Sigmoid colon (tissue), 4 donors: ENCODE results near the gene MBP.

Experiments
- POLR2A ChIP-seq, 2 donors: fragments of 450-650 bp; IDR thresholded peaks; one replicate each; pipeline ENCODE4 v1.6.1; 2016; ENCODE audit warnings: antibody characterized with exemption in 2 of 2, mild to moderate bottlenecking in 2 of 2, moderate library complexity in 2 of 2
- POLR2AphosphoS5 ChIP-seq, 4 donors: sonication (generic); formaldehyde crosslinking; IDR thresholded peaks; one replicate each; pipeline ENCODE4 v1.6.1; 2017; ENCODE audit warnings: antibody characterized with exemption in 4 of 4
- TF ChIP-seq, protein P1 (sequence below), 4 experiments: fragments of 450-650 bp in 3 of 4; fragments of 200-600 bp in 1 of 4; IDR thresholded peaks; one replicate each; pipeline ENCODE4 v1.5.1; 2016 to 2019; ENCODE audit warnings: antibody characterized with exemption in 4 of 4, mild to moderate bottlenecking in 3 of 4, moderate library complexity in 2 of 4

DNA sequence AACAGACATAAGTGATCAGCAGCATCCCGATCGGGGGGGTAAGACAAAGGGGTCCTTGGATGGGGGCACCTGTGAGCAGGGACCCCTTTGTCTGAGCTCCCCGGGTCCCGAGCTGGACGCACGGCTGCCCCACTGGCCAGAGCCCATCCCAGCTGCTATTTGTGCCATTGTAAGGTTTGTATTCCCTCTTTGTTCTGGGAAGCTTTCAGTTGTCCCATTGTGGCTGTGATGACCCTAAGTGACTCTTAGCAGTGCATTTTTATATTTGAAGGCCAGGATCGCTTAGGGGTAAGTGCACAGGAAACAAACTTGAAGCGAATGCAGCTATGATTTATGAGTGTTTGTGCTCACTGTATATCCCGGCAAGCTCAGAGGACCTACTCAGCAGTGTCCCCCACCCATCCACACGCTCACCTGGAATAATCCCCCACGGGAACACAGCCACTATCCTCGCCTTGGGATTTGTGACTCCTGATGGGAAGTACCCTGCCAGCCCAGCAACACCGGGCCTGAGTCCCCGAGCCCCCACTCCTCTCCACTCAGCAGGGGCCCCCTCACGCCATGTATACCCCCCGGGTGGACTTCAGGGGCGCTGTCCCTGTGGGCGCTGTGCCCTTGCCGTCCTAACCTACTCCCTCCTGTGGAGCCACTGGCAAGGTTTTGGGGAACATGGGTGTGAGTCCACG, 80.1 kb downstream of the MBP start:
- TF ChIP-seq, protein P1, sequence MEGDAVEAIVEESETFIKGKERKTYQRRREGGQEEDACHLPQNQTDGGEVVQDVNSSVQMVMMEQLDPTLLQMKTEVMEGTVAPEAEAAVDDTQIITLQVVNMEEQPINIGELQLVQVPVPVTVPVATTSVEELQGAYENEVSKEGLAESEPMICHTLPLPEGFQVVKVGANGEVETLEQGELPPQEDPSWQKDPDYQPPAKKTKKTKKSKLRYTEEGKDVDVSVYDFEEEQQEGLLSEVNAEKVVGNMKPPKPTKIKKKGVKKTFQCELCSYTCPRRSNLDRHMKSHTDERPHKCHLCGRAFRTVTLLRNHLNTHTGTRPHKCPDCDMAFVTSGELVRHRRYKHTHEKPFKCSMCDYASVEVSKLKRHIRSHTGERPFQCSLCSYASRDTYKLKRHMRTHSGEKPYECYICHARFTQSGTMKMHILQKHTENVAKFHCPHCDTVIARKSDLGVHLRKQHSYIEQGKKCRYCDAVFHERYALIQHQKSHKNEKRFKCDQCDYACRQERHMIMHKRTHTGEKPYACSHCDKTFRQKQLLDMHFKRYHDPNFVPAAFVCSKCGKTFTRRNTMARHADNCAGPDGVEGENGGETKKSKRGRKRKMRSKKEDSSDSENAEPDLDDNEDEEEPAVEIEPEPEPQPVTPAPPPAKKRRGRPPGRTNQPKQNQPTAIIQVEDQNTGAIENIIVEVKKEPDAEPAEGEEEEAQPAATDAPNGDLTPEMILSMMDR (IDR thresholded peaks at IDR 0.05), result no peak
- no peak for TF ChIP-seq POLR2AphosphoS5 (IDR thresholded peaks at IDR 0.05)
- TF ChIP-seq POLR2A (IDR thresholded peaks at IDR 0.05), result no peak
